HFFc6 (cell line): ENCODE results near the gene CTDP1. TPM values are rescaled to one million over a fixed set of nuclear protein-coding genes. Genes with fewer than 3 reads are reported as not detected.

Experiments
- DNase-seq: peaks from one replicate; pipeline ENCODE4 v3.0.0-alpha.2; 2018
- H3K27ac Mint-ChIP-seq: 2 replicates; pipeline ENCODE4 v1.8.0; 2020; ENCODE audit warnings: mild to moderate bottlenecking, mixed read lengths
- H3K27me3 Mint-ChIP-seq: 2 replicates; pipeline ENCODE4 v1.8.0; 2021; ENCODE audit warnings: mild to moderate bottlenecking, moderate library complexity, mixed read lengths; ENCODE audit not compliant: insufficient read depth
- H3K36me3 Mint-ChIP-seq: 2 replicates; pipeline ENCODE4 v1.8.0; 2021; ENCODE audit warnings: low read depth, mixed read lengths
- H3K4me1 Mint-ChIP-seq: 2 replicates; pipeline ENCODE4 v1.8.0; 2020; ENCODE audit warnings: low read depth, mixed read lengths
- H3K4me3 Mint-ChIP-seq: 2 replicates; pipeline ENCODE4 v1.8.0; 2020; ENCODE audit warnings: mild to moderate bottlenecking, moderate library complexity, mixed read lengths
- H3K9me3 Mint-ChIP-seq: 2 replicates; pipeline ENCODE4 v1.8.0; 2020; ENCODE audit warnings: mild to moderate bottlenecking, mixed read lengths
- total RNA-seq, 6 experiments: library from RNA; stranded (reverse); fragmentation: NEBNext Ultra II Directional; extraction: Animal tissue kit (Norgen Biotek cat#: 25700); gene quantifications; 2 replicates in 1 of 6; 3 replicates in 5 of 6; pipeline ENCODE4 v1.2.3, GENCODE V29; 2021
- TF ChIP-seq, protein P1 (sequence below): fragments of 200-600 bp; sonication (generic); IDR thresholded peaks from 2 replicates; pipeline ENCODE4 v1.5.0; 2021; ENCODE audit warnings: antibody characterized with exemption, mild to moderate bottlenecking

The CTDP1 gene
- total RNA-seq, 6 experiments from 2014 or later, result 15.6 to 18.2 (median 16.6) TPM

DNA sequence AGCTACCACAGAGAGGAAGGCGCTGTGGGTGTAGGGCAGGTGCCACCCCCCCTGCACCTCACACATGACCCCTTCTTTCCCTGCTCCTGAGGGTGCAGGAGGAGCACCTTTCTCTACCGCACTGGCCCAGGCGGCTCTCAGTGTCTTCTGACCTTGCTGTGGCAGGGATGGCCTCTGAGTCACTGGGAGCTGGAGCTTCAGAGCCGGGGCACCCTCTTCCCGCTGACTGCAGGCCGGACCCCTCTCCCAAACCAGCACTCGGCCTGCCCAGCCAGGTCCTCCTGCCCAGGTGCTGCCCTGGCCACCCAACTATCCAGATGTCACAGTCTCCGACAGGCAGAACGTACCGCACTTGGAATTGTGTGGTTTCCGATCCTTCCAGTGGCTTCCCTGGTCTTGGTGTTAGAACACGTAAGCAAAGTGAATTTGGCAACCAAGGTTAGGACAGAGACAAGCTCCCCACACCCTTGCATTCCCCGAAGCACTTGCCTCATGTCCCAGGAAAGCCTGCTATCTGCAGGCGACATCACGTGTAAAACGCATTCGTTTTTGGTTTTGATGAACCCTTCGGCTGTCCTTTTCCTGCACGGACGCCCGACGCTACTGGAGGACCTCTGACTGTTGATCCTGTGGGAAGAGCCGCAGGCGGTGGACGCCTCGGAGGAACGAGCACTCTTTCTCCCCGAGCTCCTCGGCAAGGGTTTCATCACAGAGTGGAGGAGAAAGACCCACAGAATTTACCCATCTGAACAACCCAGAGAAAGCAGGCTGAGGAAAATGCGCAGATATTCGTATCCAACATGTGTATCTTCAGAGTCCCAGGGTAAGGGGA lies 93.5 kb downstream of the CTDP1 start:
- Mint-ChIP-seq H3K9me3 (peaks cover 11% of the 10 kb centered on the region), H3K36me3 (peaks cover 4% of the 10 kb centered on the region; the same call in 1 of the 2 replicates), H3K27me3 (peaks cover 27% of the 10 kb centered on the region), H3K27ac (no peak overlapping the region), H3K4me3 (no peak overlapping the region), H3K4me1 (no peaks in the 10 kb centered on the region)
- TF ChIP-seq, protein P1, sequence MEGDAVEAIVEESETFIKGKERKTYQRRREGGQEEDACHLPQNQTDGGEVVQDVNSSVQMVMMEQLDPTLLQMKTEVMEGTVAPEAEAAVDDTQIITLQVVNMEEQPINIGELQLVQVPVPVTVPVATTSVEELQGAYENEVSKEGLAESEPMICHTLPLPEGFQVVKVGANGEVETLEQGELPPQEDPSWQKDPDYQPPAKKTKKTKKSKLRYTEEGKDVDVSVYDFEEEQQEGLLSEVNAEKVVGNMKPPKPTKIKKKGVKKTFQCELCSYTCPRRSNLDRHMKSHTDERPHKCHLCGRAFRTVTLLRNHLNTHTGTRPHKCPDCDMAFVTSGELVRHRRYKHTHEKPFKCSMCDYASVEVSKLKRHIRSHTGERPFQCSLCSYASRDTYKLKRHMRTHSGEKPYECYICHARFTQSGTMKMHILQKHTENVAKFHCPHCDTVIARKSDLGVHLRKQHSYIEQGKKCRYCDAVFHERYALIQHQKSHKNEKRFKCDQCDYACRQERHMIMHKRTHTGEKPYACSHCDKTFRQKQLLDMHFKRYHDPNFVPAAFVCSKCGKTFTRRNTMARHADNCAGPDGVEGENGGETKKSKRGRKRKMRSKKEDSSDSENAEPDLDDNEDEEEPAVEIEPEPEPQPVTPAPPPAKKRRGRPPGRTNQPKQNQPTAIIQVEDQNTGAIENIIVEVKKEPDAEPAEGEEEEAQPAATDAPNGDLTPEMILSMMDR, result no peak
- no peak for DNase-seq

DNA sequence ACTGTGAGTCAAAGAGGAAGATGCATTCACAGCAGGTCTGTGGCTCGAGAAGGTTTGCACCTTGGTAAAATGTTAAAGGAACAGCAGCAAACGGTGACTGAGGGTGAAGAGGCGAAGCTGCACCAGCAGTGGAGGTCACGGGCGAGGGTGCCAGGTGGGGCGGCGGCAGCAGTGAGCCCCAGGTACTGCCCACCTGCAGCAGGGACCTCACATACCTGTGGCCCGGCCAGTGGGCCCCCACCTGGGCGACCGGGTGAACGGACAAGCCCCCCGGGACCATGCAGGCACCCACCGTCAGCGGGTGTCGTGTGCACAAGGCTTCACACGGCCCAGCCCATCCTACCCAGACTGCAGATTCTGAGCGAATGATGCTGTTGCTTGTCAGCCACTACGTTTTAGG lies 94.5 kb downstream of the CTDP1 start:
- H3K9me3 Mint-ChIP-seq, result peaks cover 7% of the 10 kb centered on the region
- TF ChIP-seq, protein P1, result no peak

DNA sequence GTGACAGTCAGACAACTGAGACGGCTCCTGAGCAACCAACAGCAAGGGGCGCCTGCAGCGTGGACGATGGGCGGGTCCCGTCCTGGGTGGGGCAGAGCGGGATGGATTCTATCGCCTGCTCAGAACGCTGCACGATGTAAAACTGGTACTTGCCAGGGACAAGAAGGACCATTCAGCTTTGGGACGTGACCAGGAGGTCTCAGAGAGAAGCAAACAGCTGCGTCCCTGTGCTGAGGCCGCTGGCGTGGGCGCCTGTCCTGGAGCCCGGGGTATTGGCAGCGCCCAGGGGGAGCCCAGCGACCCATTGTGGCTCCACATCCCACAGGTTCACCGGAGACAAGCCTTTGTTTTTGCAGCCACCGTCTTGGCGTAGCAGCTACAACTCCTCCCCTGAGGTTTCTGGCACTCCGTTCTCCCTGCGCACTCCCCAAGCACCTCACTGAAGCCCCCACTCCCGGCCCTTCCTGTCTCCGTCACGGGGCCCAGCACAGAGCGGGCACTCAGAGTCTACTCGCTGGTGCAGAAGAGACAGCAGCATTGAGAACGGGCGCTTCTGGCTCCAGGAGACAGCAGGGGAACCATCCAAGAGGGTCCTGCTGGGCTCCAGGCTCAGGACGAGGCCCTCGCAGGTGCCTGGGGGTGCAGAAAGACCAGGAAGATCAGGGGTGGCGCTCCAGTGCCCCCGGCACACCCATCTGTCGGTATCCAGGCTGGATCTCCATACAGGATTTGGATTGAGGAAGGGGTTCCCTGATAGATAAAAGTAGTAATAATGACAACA lies 96.0 kb downstream of the CTDP1 start:
- Mint-ChIP-seq H3K4me1 (no peaks in the 10 kb centered on the region), H3K27ac (no peak overlapping the region), H3K9me3 (peaks cover 7% of the 10 kb centered on the region), H3K4me3 (no peak overlapping the region), H3K36me3 (no peaks in the 10 kb centered on the region), H3K27me3 (peaks cover 32% of the 10 kb centered on the region)
- TF ChIP-seq, protein P1, result no peak
- no peak for DNase-seq

More for the DNA sequence above, 94.5 kb downstream of the CTDP1 start:
- H3K27ac Mint-ChIP-seq, result no peak overlapping the region
- peaks cover 32% of the 10 kb centered on the region for H3K27me3 Mint-ChIP-seq
- no peak for DNase-seq
- no peak overlapping the region for H3K4me3 Mint-ChIP-seq
- H3K36me3 Mint-ChIP-seq, result no peaks in the 10 kb centered on the region
- H3K4me1 Mint-ChIP-seq, result no peaks in the 10 kb centered on the region

DNA sequence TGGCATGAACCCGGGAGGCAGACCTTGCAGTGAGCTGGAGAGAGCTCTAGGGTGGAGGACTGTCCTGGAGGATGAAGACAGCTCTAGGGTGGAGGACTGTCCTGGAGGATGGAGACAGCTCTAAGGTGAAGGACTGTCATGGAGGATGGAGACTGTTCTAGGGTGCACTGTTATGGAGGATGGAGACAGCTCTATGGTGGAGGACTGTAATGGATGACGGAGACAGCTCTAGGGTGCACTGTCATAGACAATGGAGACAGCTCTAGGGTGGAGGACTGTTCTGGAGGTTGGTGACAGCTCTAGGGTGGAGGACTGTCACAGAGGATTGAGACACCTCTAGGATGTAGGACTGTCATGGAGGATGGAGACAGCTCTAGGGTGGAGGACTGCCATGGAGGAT lies 97.1 kb downstream of the CTDP1 start:
- no peak for DNase-seq
- H3K27me3 Mint-ChIP-seq, result peaks cover 35% of the 10 kb centered on the region
- no peak overlapping the region for H3K27ac Mint-ChIP-seq
- peaks cover 7% of the 10 kb centered on the region for H3K9me3 Mint-ChIP-seq
- no peaks in the 10 kb centered on the region for H3K4me1 Mint-ChIP-seq
- no peak overlapping the region for H3K4me3 Mint-ChIP-seq
- TF ChIP-seq, protein P1, result no peak
- no peaks in the 10 kb centered on the region for H3K36me3 Mint-ChIP-seq

DNA sequence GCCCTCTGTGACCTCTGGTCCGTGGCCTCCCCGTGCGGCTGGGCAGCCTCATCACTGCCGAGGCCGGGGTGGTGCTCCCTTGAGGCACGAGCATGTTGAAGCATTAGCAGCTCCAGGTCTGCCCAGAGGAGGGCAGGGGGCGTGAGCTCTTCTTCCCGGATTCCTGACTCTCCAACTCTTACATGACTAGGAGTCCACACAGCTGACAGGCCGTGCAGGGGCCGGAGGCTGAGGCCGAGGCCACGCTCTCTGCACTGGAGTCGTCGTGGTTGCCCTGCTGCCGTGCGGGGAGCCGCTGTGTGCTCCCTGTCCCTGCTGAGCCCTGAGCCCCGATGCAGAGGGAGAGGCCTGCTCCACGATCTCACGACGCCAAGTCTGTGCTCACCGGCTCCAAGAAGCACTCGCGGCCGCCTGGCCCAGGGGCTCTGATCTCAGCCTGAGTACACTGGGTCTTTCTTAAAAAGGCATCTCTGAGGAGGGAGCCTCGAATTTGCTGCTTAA lies 98.7 kb downstream of the CTDP1 start:
- H3K27me3 Mint-ChIP-seq, result peaks cover 31% of the 10 kb centered on the region
- TF ChIP-seq, protein P1, result no peak

More for the DNA sequence above, 98.7 kb downstream of the CTDP1 start:
- no peaks in the 10 kb centered on the region for H3K36me3 Mint-ChIP-seq
- H3K27ac Mint-ChIP-seq, result no peak overlapping the region
- no peak overlapping the region for H3K4me3 Mint-ChIP-seq
- H3K4me1 Mint-ChIP-seq, result no peaks in the 10 kb centered on the region
- peaks cover 7% of the 10 kb centered on the region for H3K9me3 Mint-ChIP-seq
- no peak for DNase-seq
